ENCODE data around the gene TBRG4.
"Not testable (repeated sequence)": the region's sequence is repeated elsewhere in the genome, so short reads cannot be mapped to it uniquely, and the experiment has no call there.

Gene TBRG4

GRCh38 chr7:45116048-45116447 lies 4.6 kb upstream of the TBRG4 start:
- no peak for DNase-seq

- no peak for DNase-seq
Observed at GRCh38 chr7:45114926-45115325, 3.4 kb upstream of the TBRG4 start.

GRCh38 chr7:45114257-45114656 lies 2.8 kb upstream of the TBRG4 start:
- DNase-seq: not testable (repeated sequence)

- DNase-seq: no peak
Observed at GRCh38 chr7:45112648-45113047, 1.2 kb upstream of the TBRG4 start.

- DNase-seq: no peak
Observed at GRCh38 chr7:45108863-45109262, 2.6 kb downstream of the TBRG4 start.

- no peak for DNase-seq
Observed at GRCh38 chr7:45107356-45107755, 4.1 kb downstream of the TBRG4 start.

GRCh38 chr7:45106820-45107219 lies 4.7 kb downstream of the TBRG4 start:
- DNase-seq: no peak

- no peak for DNase-seq
Observed at GRCh38 chr7:45105588-45106188, 5.8 kb downstream of the TBRG4 start.

GRCh38 chr7:45104844-45105587 lies 6.5 kb downstream of the TBRG4 start:
- no peak for DNase-seq

GRCh38 chr7:45103958-45104843 lies 7.3 kb downstream of the TBRG4 start:
- DNase-seq: no peak

- DNase-seq: no peak
Observed at GRCh38 chr7:45102785-45103712, 8.4 kb downstream of the TBRG4 start.

- DNase-seq: no peak
Observed at GRCh38 chr7:45101748-45102147, 9.7 kb downstream of the TBRG4 start.

- no peak for DNase-seq
Observed at GRCh38 chr7:45100761-45101480, 10.6 kb downstream of the TBRG4 start.

- no peak for DNase-seq
Observed at GRCh38 chr7:45099891-45100760, 11.4 kb downstream of the TBRG4 start.

- DNase-seq: no peak
Observed at GRCh38 chr7:45098983-45099839, 12.3 kb downstream of the TBRG4 start.

GRCh38 chr7:45092931-45093235 lies 18.6 kb downstream of the TBRG4 start:
- DNase-seq: no peak

GRCh38 chr7:45092100-45092930 lies 19.2 kb downstream of the TBRG4 start:
- no peak for DNase-seq

GRCh38 chr7:45089341-45089891 lies 22.1 kb downstream of the TBRG4 start:
- peak in 4 of 5 donors; percentile 39 to 58 (median 46) for DNase-seq
